ENCODE results near the gene TAS2R16.
"Not testable (repeated sequence)": the region's sequence is repeated elsewhere in the genome, so short reads cannot be mapped to it uniquely, and the experiment has no call there.

TAS2R16 gene

DNA sequence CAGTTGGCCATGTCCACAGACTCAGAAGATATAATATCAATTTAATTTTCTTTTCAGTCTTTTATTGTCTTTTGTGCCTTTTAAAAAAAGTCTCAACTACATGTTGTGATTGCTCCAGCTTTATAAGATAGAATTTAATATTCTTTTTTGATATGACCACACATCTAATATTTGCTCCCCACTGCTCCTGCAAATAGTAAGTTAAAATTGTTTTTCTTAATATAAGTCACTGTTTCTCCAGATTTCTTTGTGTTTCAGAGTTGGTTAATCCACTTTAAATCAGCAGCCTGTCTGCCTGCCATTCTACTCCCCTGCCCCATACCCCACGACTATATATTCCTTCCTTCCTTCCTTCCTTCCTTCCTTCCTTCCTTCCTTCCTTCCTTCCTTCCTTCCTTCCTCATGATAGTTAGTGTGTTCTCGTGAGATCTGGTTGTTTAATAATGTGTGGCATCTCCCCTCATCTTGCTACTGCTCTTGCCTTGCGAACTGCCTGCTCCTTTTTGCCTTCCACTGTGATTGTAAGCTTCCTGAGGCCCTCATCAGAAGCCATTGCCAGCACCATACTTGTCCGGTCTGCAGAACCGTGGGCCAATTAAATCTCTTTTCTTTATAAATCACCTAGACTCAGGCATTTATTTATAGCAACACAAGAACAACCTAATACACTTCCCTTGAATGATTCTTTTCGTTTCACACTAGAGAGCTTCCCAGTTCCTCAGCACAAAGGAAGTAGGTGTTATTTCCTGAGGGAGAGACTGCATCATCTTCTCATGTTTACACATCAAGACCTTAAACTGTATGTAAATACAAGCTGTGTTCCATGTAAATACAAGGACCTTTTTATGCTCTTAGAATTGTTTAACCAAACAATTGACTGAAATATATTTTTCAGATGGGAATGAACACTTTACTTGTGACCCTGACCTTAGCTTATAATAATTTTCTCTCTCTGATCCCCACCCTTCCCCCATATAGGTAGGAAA lies 24.5 kb downstream of the TAS2R16 start:
- no peak for DNase-seq

GRCh38 chr7:122968389-122968788 lies 27.1 kb downstream of the TAS2R16 start:
- DNase-seq, result no peak

DNA sequence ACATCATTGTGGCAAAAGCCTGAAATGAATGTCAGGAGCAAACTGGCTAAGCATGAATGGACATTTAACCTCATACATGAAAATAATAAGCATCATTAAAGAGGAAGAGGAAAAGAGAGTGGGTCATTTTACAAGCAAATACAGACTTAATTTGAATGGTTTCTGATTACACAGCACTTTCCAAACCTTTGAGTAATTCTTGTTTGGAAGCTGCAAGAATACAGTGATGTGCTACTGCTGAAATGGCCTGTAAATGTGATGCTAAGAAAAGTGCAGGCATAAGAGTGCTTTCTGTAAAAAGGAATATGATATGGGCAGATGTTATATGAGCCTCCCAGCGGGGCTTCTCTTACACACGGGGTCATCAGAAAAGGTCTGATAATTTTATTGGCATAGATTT lies 30.2 kb downstream of the TAS2R16 start:
- no peak for DNase-seq

- DNase-seq, result not testable (repeated sequence)
Observed at GRCh38 chr7:122953678-122954077, 41.8 kb downstream of the TAS2R16 start.

DNA sequence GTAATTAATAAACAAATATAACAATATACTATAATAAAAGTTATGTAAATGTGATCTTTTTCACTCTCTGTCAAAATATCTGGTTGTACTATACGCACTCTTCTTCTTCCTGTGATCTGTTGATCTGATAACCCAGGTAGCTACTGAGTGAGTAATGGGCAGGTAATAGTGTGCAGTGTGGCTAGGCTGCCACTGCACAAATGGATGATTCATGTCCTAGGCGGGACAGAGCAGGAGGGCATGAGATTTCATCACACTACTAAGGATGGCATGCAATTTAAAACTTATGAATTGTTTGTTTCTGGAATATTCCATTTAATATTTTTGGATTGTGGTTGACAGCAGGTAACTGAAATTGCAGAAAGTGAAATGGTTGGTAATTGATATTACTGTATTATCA lies 44.5 kb downstream of the TAS2R16 start:
- no peak for DNase-seq

GRCh38 chr7:122949186-122949585 lies 46.3 kb downstream of the TAS2R16 start:
- DNase-seq, result no peak

Measured in activated gamma-delta T cell (primary cell).